ENCODE data around the gene ANK3.

DNA sequence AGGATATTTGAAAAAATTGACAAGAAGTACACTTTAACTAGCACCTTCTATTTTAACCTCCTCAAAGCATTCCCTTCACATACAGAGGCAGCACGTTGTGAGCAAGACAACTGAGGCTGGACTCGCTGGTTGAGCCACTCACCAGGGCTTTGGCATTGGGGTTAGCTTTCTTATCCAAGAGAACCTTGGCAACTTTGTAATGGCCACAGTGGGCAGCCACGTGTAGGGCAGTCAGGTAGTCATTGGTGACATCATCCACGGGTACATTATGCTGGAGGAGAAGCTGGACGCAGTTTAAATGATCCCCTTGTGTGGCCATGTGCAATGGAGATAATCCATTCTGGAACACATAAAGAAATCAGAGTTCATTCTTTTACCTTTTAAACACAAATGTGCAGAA, 181.8 kb downstream of the ANK3 start:
- TF ChIP-seq POLR2A (IDR thresholded peaks at IDR 0.05), result no peak
- TF ChIP-seq, protein P1, sequence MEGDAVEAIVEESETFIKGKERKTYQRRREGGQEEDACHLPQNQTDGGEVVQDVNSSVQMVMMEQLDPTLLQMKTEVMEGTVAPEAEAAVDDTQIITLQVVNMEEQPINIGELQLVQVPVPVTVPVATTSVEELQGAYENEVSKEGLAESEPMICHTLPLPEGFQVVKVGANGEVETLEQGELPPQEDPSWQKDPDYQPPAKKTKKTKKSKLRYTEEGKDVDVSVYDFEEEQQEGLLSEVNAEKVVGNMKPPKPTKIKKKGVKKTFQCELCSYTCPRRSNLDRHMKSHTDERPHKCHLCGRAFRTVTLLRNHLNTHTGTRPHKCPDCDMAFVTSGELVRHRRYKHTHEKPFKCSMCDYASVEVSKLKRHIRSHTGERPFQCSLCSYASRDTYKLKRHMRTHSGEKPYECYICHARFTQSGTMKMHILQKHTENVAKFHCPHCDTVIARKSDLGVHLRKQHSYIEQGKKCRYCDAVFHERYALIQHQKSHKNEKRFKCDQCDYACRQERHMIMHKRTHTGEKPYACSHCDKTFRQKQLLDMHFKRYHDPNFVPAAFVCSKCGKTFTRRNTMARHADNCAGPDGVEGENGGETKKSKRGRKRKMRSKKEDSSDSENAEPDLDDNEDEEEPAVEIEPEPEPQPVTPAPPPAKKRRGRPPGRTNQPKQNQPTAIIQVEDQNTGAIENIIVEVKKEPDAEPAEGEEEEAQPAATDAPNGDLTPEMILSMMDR (IDR thresholded peaks at IDR 0.05), result no peak
